HG03457 (cell line): ENCODE measurements around the gene RAB20.

ENCODE experiments used
- ATAC-seq: cut with Tn5 transposase; IDR thresholded peaks from one replicate; pipeline ENCODE4 v1.9.1; 2021; ENCODE audit warnings: moderate number of reproducible peaks; ENCODE audit not compliant: unreplicated experiment

The RAB20 gene

DNA sequence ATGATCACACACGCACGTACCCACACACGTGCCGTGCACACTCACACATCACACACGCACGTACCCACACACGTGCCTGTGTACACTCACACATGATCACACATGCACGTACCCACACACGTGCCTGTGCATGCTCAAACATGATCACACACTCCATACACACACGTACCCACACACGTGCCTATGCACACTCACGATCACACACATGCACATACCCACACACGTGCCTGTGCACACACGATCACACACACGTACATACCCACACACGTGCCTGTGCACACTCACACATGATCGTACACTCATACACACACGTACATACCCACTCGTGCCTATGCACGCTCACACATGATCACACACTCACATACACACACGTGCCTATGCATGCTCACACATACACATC is 86.8 kb downstream of the RAB20 start:
- ATAC-seq: no peak
